Endothelial cell of umbilical vein (primary cell): Measurements from ENCODE around the gene MBTPS1. TPM values are rescaled to one million over a fixed set of nuclear protein-coding genes. Genes with fewer than 3 reads are reported as not detected.

Experiments
- BruUV-seq: library from RNA; stranded (reverse); fragments of 400-500 nt; replicated peaks from 2 replicates; lab custom pipeline; 2021; lab: Mats Ljungman, UMichigan
- CTCF ChIA-PET: fragments of 300-600, 350-600 bp; sonication (Branson Sonifier 250); formaldehyde crosslinking; loops from one replicate; lab custom pipeline; 2021; ENCODE audit warnings: antibody characterized with exemption, inconsistent platforms; lab: Charles Lee
- POLR2A ChIA-PET: fragments of 300-600, 350-600 bp; sonication (Branson Sonifier 250); formaldehyde crosslinking; loops from one replicate; lab custom pipeline; 2021; ENCODE audit warnings: antibody characterized with exemption, inconsistent platforms; lab: Charles Lee
- DNase-seq: peaks from one replicate; pipeline ENCODE4 v3.0.0-alpha.2; 2011; ENCODE audit warnings: low read depth, low spot score
- FAIRE-seq: peaks from 2 replicates; lab custom pipeline; 2011; peaks lifted over from hg19 to GRCh38; lab: Jason Lieb, UNC
- H2AFZ ChIP-seq: 2 replicates; pipeline ENCODE4 v1.6.0; 2012; ENCODE audit warnings: low read depth, low read length, control low read depth, inconsistent platforms
- H3K27ac ChIP-seq: 2 replicates; pipeline ENCODE4 v1.5.1; 2011; ENCODE audit warnings: low read depth, mild to moderate bottlenecking, control low read depth, low read length, moderate library complexity; ENCODE audit not compliant: insufficient read depth
- H3K27me3 ChIP-seq, 2 experiments: 2 replicates each; pipeline versions ENCODE4 v1.6.0 to v1.6.1; 2011; ENCODE audit warnings: low read length in 2 of 2, mixed read lengths in 1 of 2; ENCODE audit not compliant: control insufficient read depth in 2 of 2, insufficient read depth in 2 of 2
- H3K36me3 ChIP-seq, 2 experiments: 2 replicates in 1 of 2; 3 replicates in 1 of 2; pipeline ENCODE4 v1.5.1; 2011; ENCODE audit warnings: low read length in 2 of 2, mild to moderate bottlenecking in 1 of 2, moderate library complexity in 1 of 2; ENCODE audit not compliant: control insufficient read depth in 2 of 2, insufficient read depth in 2 of 2; ENCODE audit errors: extremely low read depth in 1 of 2
- H3K4me1 ChIP-seq: 3 replicates; pipeline ENCODE4 v1.5.1; 2011; ENCODE audit warnings: mild to moderate bottlenecking, low read length; ENCODE audit not compliant: control insufficient read depth, insufficient read depth; ENCODE audit errors: extremely low read depth
- H3K4me2 ChIP-seq: 2 replicates; pipeline ENCODE4 v1.6.1; 2011; ENCODE audit warnings: low read length, control low read depth, mixed read lengths; ENCODE audit not compliant: insufficient read depth
- H3K4me3 ChIP-seq, 3 experiments: fragments of 200-600 bp in 1 of 3; sonication (generic), shearing (Covaris generic) in 1 of 3; replicated peaks in 1 of 3; 2 replicates each; pipeline ENCODE4 v1.5.1; 2011 to 2016; ENCODE audit warnings: control low read depth in 3 of 3, low read length in 3 of 3, mild to moderate bottlenecking in 2 of 3, inconsistent platforms in 1 of 3, low read depth in 1 of 3, moderate library complexity in 1 of 3; ENCODE audit not compliant: insufficient read depth in 1 of 3
- H3K79me2 ChIP-seq: 2 replicates; pipeline ENCODE4 v1.6.0; 2012; ENCODE audit warnings: low read length, inconsistent platforms; ENCODE audit not compliant: control insufficient read depth, insufficient read depth
- H3K9ac ChIP-seq: replicated peaks from 2 replicates; pipeline ENCODE3; 2011; ENCODE audit warnings: low read length, control low read depth; ENCODE audit not compliant: insufficient read depth; ENCODE audit errors: extremely low read depth
- H3K9me1 ChIP-seq: replicated peaks from 3 replicates; pipeline ENCODE4 v1.6.0; 2011; ENCODE audit warnings: mild to moderate bottlenecking, low read length; ENCODE audit not compliant: control insufficient read depth, insufficient read depth; ENCODE audit errors: extremely low read depth
- H3K9me3 ChIP-seq: replicated peaks from 2 replicates; pipeline ENCODE4 v1.5.1; 2012; ENCODE audit warnings: low read length, inconsistent platforms; ENCODE audit not compliant: control insufficient read depth, insufficient read depth
- H4K20me1 ChIP-seq: replicated peaks from 2 replicates; pipeline ENCODE3; 2011; ENCODE audit warnings: mild to moderate bottlenecking, low read length; ENCODE audit not compliant: control insufficient read depth, insufficient read depth; ENCODE audit errors: extremely low read depth
- EZH2 ChIP-seq: IDR thresholded peaks from 2 replicates; pipeline ENCODE4 v1.6.1; 2012; ENCODE audit warnings: borderline replicate concordance, low read depth, mild to moderate bottlenecking, moderate library complexity, low read length, inconsistent platforms; ENCODE audit not compliant: severe bottlenecking
- FOS ChIP-seq: IDR thresholded peaks from 2 replicates; pipeline ENCODE4 v1.6.1; 2011; ENCODE audit warnings: mild to moderate bottlenecking, low read length, moderate library complexity, borderline replicate concordance; ENCODE audit not compliant: insufficient read depth
- GATA2 ChIP-seq: IDR thresholded peaks from 2 replicates; pipeline ENCODE4 v1.7.0; 2011; ENCODE audit warnings: low read depth, mild to moderate bottlenecking, moderate library complexity, mixed read lengths, low read length; ENCODE audit not compliant: insufficient read length, insufficient read depth
- JUN ChIP-seq: IDR thresholded peaks from 2 replicates; pipeline ENCODE4 v1.6.1; 2011; ENCODE audit warnings: borderline replicate concordance, low read depth; ENCODE audit not compliant: insufficient read length, insufficient read depth
- MAX ChIP-seq: IDR thresholded peaks from 2 replicates; pipeline ENCODE4 v1.6.1; 2011; ENCODE audit not compliant: insufficient read depth, insufficient read length
- MYC ChIP-seq: IDR thresholded peaks from one replicate; pipeline ENCODE4 v1.6.1; 2011; ENCODE audit warnings: mild to moderate bottlenecking, low read depth, low read length
- POLR2A ChIP-seq: IDR thresholded peaks from 2 replicates; pipeline ENCODE4 v1.6.1; 2012; ENCODE audit warnings: low read depth, mild to moderate bottlenecking, control low read depth, low read length
- POLR2AphosphoS5 ChIP-seq: IDR thresholded peaks from 2 replicates; pipeline ENCODE4 v1.6.1; 2012; ENCODE audit warnings: low read depth, mild to moderate bottlenecking, control low read depth, low read length, moderate library complexity; ENCODE audit not compliant: insufficient read depth
- dilution Hi-C: fragments of 300-500 bp; cut with MboI; formaldehyde crosslinking; loops from one replicate; pipeline ENCODE4 v1.15.0; 2019; ENCODE audit warnings: low sequenced_read_pairs; ENCODE audit not compliant: extremely low pct_ligation_motif_present
- intact Hi-C: fragments of 100-400 bp; cut with micrococcal nuclease; formaldehyde crosslinking; loops from one replicate; pipeline ENCODE4 v1.10.0; 2022
- polyA plus RNA-seq, 4 experiments: library from polyadenylated mRNA; depleted of rRNA in 3 of 4; stranded (reverse) in 3 of 4; unstranded in 1 of 4; fragments of >200 nt; gene quantifications; 2 replicates each; pipeline versions ENCODE4 v1.2.1 to v1.2.3, GENCODE V29; 2011 to 2012; ENCODE audit warnings: missing spikeins in 1 of 4
- total RNA-seq: library from RNA; stranded (reverse); gene quantifications from 2 replicates; pipeline ENCODE4 v1.2.3, GENCODE V29; 2021
- TF ChIP-seq, protein P1 (sequence below), 2 donors: IDR thresholded peaks; 1 replicate in 1 of 2; 2 replicates in 1 of 2; pipeline ENCODE4 v1.5.1; 2011; ENCODE audit warnings: low read length in 2 of 2, mild to moderate bottlenecking in 2 of 2, moderate library complexity in 2 of 2, control low read depth in 1 of 2, inconsistent platforms in 1 of 2, low read depth in 1 of 2; ENCODE audit not compliant: insufficient read depth in 1 of 2; ENCODE audit errors: extremely low read depth in 1 of 2

The MBTPS1 gene
- total and polyA plus RNA-seq, 2 donors (not counting 3 experiments of a cell fraction or from before 2014, with no cell fraction given), result 82.3 to 99.6 TPM

- intact Hi-C loops, result loop anchor here (5.0 kb wide), 1 partner anchor 83 kb away; no protein-coding TSS in a partner anchor
- Histone ChIP-seq H3K4me3 (no peak overlapping the region), H3K27me3 (peaks cover 0 to 4% of the 10 kb centered on the region in 2 experiments), H3K9me1 (no peaks in the 10 kb centered on the region), H3K9ac (no peak overlapping the region), H3K9me3 (no peaks in the 10 kb centered on the region), H4K20me1 (no peaks in the 10 kb centered on the region), H3K4me2 (no peak overlapping the region), H3K4me1 (no peaks in the 10 kb centered on the region), H3K36me3 (no peaks in the 10 kb centered on the region), H2AFZ (no peak overlapping the region), H3K27ac (no peak overlapping the region), H3K79me2 (no peaks in the 10 kb centered on the region)
- FAIRE-seq, result no peak
- TF ChIP-seq, protein P1, sequence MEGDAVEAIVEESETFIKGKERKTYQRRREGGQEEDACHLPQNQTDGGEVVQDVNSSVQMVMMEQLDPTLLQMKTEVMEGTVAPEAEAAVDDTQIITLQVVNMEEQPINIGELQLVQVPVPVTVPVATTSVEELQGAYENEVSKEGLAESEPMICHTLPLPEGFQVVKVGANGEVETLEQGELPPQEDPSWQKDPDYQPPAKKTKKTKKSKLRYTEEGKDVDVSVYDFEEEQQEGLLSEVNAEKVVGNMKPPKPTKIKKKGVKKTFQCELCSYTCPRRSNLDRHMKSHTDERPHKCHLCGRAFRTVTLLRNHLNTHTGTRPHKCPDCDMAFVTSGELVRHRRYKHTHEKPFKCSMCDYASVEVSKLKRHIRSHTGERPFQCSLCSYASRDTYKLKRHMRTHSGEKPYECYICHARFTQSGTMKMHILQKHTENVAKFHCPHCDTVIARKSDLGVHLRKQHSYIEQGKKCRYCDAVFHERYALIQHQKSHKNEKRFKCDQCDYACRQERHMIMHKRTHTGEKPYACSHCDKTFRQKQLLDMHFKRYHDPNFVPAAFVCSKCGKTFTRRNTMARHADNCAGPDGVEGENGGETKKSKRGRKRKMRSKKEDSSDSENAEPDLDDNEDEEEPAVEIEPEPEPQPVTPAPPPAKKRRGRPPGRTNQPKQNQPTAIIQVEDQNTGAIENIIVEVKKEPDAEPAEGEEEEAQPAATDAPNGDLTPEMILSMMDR (IDR thresholded peaks at IDR 0.05; ENCODE audit: extremely low read depth in 1 of 2, insufficient read depth in 1 of 2, low read depth in 1 of 2, low read length in 2 of 2), result no peak
- no peak for TF ChIP-seq POLR2A
- no peak for TF ChIP-seq EZH2
- no peak for TF ChIP-seq JUN
- no peak for TF ChIP-seq POLR2AphosphoS5
- TF ChIP-seq MYC, result no peak
- TF ChIP-seq GATA2, result no peak
- no peak for TF ChIP-seq MAX
- no peak for TF ChIP-seq FOS
- dilution Hi-C loops, result no loop called here
- no TSS peak for BruUV-seq
- DNase-seq, result no peak
- ChIA-PET CTCF (interaction anchor here (1.0 to 1.2 kb wide), 2 partner anchors 23 to 87 kb away, joined by 3 read pairs; no protein-coding TSS in a partner anchor), POLR2A (no interaction called here)
These were observed 76.4 kb downstream of the MBTPS1 start for GRCh38 chr16:84040226-84040822.
